ENCODE results near the gene TIAM1.

TIAM1 gene

DNA sequence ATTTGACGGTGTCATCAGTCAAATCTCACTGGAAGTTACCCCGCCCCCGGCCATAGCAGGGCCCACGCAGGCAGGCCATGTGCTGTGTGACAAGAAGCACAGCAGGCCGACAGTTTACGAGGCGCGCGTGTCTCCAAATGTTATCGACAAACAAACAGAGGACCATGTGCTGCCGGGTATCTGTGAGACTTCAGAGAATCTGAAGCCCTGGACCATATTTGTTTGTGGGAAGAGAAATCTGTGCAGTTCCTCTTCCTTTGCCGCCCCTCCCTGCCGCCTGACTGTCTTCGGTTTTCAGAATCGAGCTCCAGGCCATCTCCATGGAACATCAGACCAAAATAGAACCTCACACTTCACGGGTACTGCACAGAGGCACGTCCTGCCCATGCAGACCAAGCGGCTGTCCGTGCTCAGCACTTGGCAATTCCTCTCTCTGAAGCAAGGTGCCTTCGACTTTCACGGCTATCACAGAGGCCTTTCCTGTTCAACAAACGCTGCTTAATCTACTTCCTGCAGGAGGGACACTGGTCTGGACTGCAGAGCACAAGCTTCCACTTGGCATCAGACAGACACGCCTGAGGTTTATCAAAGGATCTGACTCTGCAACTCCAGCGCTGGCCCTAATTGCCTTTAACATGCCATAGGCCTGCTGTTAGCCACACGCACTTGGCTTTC, 170.0 kb downstream of the TIAM1 start:
- DNase-seq (ENCODE audit: low read depth in 2 of 2), result no peak

- no peak for DNase-seq (ENCODE audit: low read depth in 2 of 2)
Observed at GRCh38 chr21:31172328-31172727, 171.7 kb downstream of the TIAM1 start.

DNA sequence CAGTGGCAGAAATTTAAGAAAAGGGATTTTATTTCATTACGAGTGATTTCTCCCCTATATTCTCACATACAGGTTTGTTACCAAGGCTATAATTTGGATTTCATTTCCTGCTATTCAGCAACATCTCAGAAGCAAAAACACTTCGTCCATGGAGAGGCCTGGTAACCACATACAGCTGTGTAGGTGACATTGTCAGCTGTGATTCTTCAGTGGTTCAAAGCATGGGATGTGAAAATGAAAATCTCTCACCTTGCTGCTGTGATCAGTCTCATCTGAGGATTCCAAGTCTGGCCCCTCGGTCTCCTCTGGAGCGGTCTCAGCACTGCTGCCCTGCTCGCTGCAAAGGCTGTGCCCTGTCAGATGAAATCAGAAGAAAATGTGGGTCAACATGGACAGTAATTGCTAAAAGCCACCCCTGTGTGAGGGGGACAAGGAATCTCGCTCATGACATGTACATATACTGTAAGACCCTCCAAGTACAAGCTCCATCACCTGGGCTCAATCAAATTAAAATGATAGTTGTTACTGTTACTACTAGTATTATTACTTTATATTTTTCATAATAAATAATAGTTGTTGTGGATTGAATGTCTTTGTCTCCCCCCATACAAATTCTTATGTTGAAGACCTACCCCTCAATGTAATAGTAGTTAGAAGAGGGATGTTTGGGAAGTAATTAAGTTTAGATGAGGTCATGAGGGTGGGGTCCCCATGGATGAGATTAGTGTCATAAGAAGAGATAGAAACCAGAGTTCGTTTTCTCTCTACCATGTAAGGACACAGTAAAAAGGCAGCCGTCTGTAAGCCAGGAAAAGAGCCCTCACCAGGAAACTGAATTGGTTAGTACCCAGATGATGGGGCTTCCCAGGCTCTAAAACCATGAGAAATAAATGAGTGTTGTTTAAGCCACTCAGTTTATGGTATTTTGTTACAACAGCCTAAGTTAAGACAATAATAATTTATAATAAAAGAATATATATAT, 179.1 kb downstream of the TIAM1 start:
- no peak for DNase-seq (ENCODE audit: low read depth in 2 of 2)

DNA sequence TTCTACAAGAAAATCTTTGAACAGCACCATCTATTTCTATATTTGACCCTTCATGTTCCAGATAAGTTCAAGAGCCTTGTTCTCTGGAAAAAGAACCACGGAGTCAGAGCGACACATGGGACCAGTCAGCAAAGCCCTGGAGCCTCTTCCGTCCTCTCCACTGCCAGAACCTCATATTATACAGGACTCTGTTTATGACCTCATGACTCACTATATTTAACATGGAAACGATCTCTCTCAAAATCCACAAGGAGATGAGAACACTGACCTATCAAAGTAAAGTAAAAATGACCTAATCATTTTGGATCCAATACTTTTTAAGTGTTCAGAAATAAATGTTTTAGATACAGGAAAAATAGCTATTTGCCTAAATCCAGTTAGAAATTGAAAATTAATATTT, 181.2 kb downstream of the TIAM1 start:
- no peak for DNase-seq (ENCODE audit: low read depth in 2 of 2)

DNA sequence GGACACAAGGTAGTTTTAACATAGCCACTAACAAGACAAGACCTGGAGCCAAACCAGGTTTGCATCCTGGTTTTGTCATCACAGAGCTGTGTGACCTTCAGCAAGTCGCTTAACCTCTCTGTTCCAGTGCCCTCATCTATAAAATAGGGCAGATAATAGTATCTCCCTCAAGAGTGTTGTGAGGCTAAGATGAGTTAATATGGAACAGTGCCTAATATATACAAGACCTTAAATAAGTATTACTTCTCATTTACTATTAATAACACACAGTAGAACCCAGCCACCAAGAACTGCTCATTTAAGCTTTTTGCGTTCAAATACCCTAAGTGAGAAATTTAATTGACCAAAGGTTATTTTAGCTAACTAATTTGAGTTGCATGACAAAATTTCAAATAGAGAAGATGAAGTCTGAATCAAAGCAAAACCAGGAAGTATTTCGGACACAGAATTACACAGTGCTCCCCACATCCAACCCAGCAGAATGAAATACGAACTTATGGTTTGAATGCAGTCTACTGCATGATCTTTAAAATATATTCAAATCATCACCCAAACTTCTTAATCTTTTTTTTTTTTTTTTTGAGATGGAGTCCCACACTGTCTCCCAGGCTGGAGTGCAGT, 181.9 kb downstream of the TIAM1 start:
- DNase-seq (ENCODE audit: low read depth in 2 of 2), result no peak

- no peak for DNase-seq (ENCODE audit: low read depth in 2 of 2)
Observed at GRCh38 chr21:31161157-31161556, 182.9 kb downstream of the TIAM1 start.

GRCh38 chr21:31159808-31160207, 184.3 kb downstream of the TIAM1 start:
- no peak for DNase-seq (ENCODE audit: low read depth in 2 of 2)

GRCh38 chr21:31158789-31159581, 185.1 kb downstream of the TIAM1 start:
- DNase-seq (ENCODE audit: low read depth in 2 of 2), result no peak

DNA sequence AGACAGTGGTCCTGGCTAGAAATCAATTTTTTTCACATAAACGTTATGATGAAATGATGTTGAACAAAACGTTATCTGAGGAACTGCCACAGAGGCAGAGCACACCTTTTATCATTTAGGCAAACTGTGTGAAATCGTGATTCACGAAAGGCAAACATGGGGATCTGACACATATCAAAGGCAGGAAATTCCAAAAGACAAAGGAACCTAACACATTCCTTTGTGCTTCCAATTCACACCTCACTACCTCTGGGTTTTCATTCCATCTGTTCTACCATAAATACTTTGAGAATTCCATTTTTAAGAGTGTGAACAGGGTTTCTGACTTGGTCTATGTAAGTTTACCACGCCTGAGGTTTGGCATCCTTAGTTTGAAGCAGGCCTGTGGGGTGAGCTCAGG, 186.3 kb downstream of the TIAM1 start:
- DNase-seq (ENCODE audit: low read depth in 2 of 2), result no peak

DNA sequence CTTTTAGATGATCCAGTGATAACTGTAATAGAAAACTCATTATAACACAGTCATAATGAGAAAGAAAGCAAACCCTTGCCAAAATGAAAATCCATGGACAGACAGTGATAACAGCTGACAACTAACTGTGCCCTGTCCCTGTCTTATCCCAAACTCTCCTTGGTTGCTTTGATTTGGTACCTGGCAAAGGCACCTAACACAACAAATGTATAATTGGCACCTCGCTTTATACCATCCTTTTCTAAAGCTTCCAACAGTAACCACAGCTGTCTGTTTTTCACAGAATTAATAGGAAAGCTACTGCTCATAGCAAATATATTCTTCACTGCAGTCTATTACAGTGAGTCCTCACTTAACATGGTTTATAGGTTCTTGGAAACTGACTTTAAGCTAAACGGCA, 187.4 kb downstream of the TIAM1 start:
- DNase-seq (ENCODE audit: low read depth in 2 of 2), result no peak

DNA sequence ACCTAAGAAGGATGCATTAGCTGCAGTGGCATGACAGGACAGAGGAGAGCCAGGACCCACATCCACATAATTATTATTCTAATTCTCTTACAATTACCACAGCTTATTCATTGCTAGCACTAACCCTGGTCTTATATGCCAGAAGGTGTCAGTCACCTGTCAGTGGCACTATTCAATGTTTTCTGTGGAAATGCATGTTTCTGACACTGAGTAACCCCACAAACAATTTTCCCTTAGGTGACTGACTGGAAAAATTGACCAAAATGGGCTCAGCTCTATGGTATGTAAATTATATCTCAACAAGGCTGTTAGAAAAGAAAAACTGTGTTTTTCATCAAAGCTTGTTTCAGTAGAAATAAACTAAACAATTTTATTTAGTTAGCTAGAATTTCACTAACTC, 187.9 kb downstream of the TIAM1 start:
- no peak for DNase-seq (ENCODE audit: low read depth in 2 of 2)

- DNase-seq (ENCODE audit: low read depth in 2 of 2), result no peak
Observed at GRCh38 chr21:31151156-31152045, 192.7 kb downstream of the TIAM1 start.

GRCh38 chr21:31145274-31145673, 198.8 kb downstream of the TIAM1 start:
- DNase-seq (ENCODE audit: low read depth in 2 of 2), result no peak

- DNase-seq (ENCODE audit: low read depth in 2 of 2), result no peak
Observed at GRCh38 chr21:31143036-31143435, 201.0 kb downstream of the TIAM1 start.

DNA sequence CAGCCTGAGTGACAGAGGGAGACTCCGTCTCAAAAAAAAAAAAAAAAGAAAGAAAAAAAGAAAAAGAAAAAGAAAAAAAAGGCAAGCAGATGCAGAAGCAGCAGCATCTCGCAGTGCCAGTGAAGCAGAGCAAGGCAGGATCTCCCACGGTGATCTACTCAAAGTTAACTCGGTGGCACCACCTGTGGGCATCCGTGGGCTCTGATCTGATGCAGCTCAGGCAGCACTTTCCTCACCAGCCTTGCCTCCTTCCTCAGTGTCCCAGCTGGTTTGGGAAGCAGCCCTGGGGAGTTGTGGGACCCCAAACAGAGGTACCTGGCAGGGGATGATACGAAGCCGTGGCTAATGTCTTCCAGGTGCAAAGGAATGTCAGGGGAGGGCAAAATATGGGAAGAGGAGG, 201.5 kb downstream of the TIAM1 start:
- no peak for DNase-seq (ENCODE audit: low read depth in 2 of 2)

DNA sequence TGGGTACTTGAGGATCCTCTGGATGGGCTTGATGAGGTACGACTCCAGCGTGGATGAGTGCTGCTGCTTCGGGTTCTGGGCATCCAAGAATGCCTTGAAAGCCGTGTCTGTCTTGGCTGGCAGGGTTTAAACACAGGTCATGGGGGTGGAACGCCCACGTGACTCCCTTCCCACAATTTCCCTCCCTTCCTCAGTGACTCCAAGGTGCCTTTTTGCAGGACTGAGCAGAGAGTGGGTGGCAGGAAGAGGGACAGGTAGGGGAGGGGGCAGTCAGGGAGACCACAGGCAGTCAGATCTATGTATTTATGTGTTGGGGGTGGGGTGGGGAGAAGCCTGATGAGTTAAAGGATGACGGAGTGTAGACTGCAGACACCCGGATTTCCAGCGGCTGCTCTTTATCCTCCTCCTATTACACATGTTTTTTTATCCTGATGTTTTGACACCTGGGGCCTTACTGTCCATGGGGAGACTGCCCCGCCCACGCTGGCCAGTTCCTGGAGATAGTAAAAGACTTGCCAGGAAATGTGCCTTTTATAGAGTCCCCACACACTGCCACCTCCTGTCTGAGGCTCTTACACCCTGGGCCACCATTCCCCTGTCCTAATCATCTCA, 202.6 kb downstream of the TIAM1 start:
- no peak for DNase-seq (ENCODE audit: low read depth in 2 of 2)

GRCh38 chr21:31140676-31141075, 203.4 kb downstream of the TIAM1 start:
- DNase-seq (ENCODE audit: low read depth in 2 of 2), result no peak

DNA sequence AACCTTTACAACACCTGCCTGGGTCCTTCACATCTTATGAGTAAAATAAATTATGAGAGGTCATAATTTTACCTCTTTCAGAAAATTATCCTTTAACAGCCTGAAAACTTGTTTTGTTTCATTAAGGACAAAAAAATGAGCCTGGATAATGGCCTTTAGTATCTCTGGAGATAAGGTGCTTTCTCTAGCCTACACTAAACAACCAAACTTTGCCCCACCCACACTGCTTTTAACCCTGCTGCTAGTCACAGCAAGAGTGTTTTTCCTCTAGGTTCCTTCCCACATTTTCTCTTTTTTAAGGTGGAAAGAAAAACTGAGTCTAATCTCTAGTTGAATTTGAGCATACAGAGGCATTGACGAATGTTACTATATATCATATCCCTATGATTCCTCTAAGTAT, 204.0 kb downstream of the TIAM1 start:
- no peak for DNase-seq (ENCODE audit: low read depth in 2 of 2)

GRCh38 chr21:31137960-31138359, 206.1 kb downstream of the TIAM1 start:
- DNase-seq (ENCODE audit: low read depth in 2 of 2), result no peak

DNA sequence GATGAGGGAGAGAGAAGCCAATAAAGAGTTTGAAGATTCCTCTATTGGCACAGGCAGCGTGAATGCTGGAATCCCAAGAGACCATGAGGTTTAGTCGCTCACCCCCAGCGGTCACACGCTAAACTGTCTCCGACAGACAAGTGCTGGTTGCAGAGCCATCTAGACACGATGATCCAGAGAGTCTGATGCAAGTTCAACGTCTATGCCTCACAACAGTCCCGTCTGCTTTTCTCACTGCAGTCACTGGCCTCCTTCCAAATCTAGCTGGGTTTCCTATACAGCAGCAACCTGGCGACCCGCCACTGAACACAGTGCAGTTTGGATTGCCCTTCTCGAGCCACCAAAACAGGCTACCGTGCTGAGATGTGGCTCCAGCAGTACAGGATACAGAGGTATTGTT, 207.2 kb downstream of the TIAM1 start:
- DNase-seq (ENCODE audit: low read depth in 2 of 2), result no peak

All from stimulated activated CD8-positive, alpha-beta memory T cell treated with anti-CD3 and anti-CD28 coated beads, Interleukin-2, amount 100 ng/mL, for 48 hours (primary cell).